HepG2 (cell line): ENCODE results near the gene THSD4. TPM values are rescaled to one million over a fixed set of nuclear protein-coding genes. Genes with fewer than 3 reads are reported as not detected.

Experiments
- CHD2 ChIP-seq: IDR thresholded peaks from 2 replicates; pipeline ENCODE4 v1.6.1; 2011; ENCODE audit warnings: low read depth, low read length, improper control_type of control experiment
- CSRNP1 ChIP-seq: sonication (generic); formaldehyde crosslinking; IDR thresholded peaks from 2 replicates; pipeline ENCODE4 v1.8.1; 2023; ENCODE audit warnings: mild to moderate bottlenecking, missing genetic modification reagents
- ELF3 ChIP-seq: IDR thresholded peaks from 2 replicates; pipeline ENCODE4 v1.6.1; 2016; ENCODE audit warnings: missing genetic modification reagents, missing compliant biosample characterization
- HNF1B ChIP-seq: sonication (generic); formaldehyde crosslinking; IDR thresholded peaks from 2 replicates; pipeline ENCODE4 v1.5.1; 2020; ENCODE audit warnings: mild to moderate bottlenecking, moderate library complexity, missing genetic modification reagents
- IRF2 ChIP-seq: IDR thresholded peaks from 2 replicates; pipeline ENCODE4 v1.6.1; 2018; ENCODE audit warnings: missing genetic modification reagents, missing compliant biosample characterization
- KLF11 ChIP-seq: IDR thresholded peaks from 2 replicates; pipeline ENCODE4 v1.6.1; 2016; ENCODE audit warnings: missing compliant biosample characterization
- LBX2 ChIP-seq: sonication (generic); formaldehyde crosslinking; IDR thresholded peaks from 2 replicates; pipeline ENCODE4 v1.5.0; 2020; ENCODE audit warnings: missing genetic modification reagents, mild to moderate bottlenecking, borderline replicate concordance
- MAFK ChIP-seq, 2 experiments: IDR thresholded peaks in 1 of 2; conservative IDR thresholded peaks in 1 of 2; 2 replicates each; pipeline ENCODE4 v1.6.1; 2011; ENCODE audit warnings: improper control_type of control experiment in 2 of 2, low read length in 2 of 2
- RFX3 ChIP-seq: IDR thresholded peaks from 2 replicates; pipeline ENCODE4 v1.6.1; 2016; ENCODE audit warnings: missing biosample characterization, missing genetic modification reagents
- TCF7L2 ChIP-seq: IDR thresholded peaks from 2 replicates; pipeline ENCODE4 v1.6.1; 2011; ENCODE audit warnings: mild to moderate bottlenecking, low read depth, low read length, moderate library complexity
- ZIK1 ChIP-seq: sonication (generic); formaldehyde crosslinking; IDR thresholded peaks from 2 replicates; pipeline ENCODE4 v1.5.0; 2020; ENCODE audit warnings: mild to moderate bottlenecking, low read depth, missing genetic modification reagents, borderline replicate concordance
- ZKSCAN1 ChIP-seq: fragments of 150-350 bp; IDR thresholded peaks from 2 replicates; pipeline ENCODE4 v1.6.1; 2014; ENCODE audit warnings: low read length
- ZNF430 ChIP-seq: sonication (generic); formaldehyde crosslinking; IDR thresholded peaks from 2 replicates; pipeline ENCODE4 v1.9.0; 2021; ENCODE audit warnings: mild to moderate bottlenecking, missing genetic modification reagents
- ZNF724P ChIP-seq: sonication (generic); formaldehyde crosslinking; IDR thresholded peaks from 2 replicates; pipeline ENCODE4 v1.8.0; 2022; ENCODE audit warnings: missing genetic modification reagents, borderline replicate concordance
- ZNF879 ChIP-seq: sonication (generic); formaldehyde crosslinking; IDR thresholded peaks from 2 replicates; pipeline ENCODE4 v1.8.1; 2023; ENCODE audit warnings: missing genetic modification reagents
- ZSCAN9 ChIP-seq: IDR thresholded peaks from 2 replicates; pipeline ENCODE4 v1.6.1; 2016; ENCODE audit warnings: borderline replicate concordance
- polyA plus RNA-seq, 8 experiments: library from polyadenylated mRNA; depleted of rRNA in 3 of 8; stranded (reverse) in 7 of 8; unstranded in 1 of 8; fragments of >200 nt; fragmentation: Illumina TruSeq in 4 of 8; extraction: Trizol in 4 of 8; gene quantifications; 2 replicates each; pipeline versions ENCODE4 v1.2.1 to v1.2.3, GENCODE V29; 2011 to 2016; ENCODE audit warnings: low read depth in 4 of 8, missing spikeins in 1 of 8, mixed read lengths in 1 of 8; ENCODE audit not compliant: insufficient read depth in 1 of 8
- total RNA-seq, 5 experiments: library from RNA; depleted of rRNA; stranded (reverse); fragments of >200 nt; fragmentation: Illumina TruSeq; extraction: Trizol; gene quantifications; 2 replicates each; pipeline ENCODE4 v1.2.3, GENCODE V29; 2016; ENCODE audit warnings: low read depth in 1 of 5
- TF ChIP-seq, protein P1 (sequence below): sonication (generic); formaldehyde crosslinking; IDR thresholded peaks from 2 replicates; pipeline ENCODE4 v1.5.1; 2020; ENCODE audit warnings: mild to moderate bottlenecking, missing genetic modification reagents, borderline replicate concordance
- TF ChIP-seq, protein P2 (sequence below): sonication (generic); formaldehyde crosslinking; IDR thresholded peaks from 2 replicates; pipeline ENCODE4 v1.4.0; 2020; ENCODE audit warnings: missing genetic modification reagents
- TF ChIP-seq, protein P3 (sequence below): sonication (generic); formaldehyde crosslinking; IDR thresholded peaks from 2 replicates; pipeline ENCODE4 v1.4.0; 2020; ENCODE audit warnings: mild to moderate bottlenecking, low read depth, missing genetic modification reagents

THSD4 gene
- total and polyA plus RNA-seq, 2 of the 13 experiments (the other 11 are each of a cell fraction or from before 2014, with no cell fraction given), result 0.07 to 0.21 TPM

- TF ChIP-seq, protein P1, sequence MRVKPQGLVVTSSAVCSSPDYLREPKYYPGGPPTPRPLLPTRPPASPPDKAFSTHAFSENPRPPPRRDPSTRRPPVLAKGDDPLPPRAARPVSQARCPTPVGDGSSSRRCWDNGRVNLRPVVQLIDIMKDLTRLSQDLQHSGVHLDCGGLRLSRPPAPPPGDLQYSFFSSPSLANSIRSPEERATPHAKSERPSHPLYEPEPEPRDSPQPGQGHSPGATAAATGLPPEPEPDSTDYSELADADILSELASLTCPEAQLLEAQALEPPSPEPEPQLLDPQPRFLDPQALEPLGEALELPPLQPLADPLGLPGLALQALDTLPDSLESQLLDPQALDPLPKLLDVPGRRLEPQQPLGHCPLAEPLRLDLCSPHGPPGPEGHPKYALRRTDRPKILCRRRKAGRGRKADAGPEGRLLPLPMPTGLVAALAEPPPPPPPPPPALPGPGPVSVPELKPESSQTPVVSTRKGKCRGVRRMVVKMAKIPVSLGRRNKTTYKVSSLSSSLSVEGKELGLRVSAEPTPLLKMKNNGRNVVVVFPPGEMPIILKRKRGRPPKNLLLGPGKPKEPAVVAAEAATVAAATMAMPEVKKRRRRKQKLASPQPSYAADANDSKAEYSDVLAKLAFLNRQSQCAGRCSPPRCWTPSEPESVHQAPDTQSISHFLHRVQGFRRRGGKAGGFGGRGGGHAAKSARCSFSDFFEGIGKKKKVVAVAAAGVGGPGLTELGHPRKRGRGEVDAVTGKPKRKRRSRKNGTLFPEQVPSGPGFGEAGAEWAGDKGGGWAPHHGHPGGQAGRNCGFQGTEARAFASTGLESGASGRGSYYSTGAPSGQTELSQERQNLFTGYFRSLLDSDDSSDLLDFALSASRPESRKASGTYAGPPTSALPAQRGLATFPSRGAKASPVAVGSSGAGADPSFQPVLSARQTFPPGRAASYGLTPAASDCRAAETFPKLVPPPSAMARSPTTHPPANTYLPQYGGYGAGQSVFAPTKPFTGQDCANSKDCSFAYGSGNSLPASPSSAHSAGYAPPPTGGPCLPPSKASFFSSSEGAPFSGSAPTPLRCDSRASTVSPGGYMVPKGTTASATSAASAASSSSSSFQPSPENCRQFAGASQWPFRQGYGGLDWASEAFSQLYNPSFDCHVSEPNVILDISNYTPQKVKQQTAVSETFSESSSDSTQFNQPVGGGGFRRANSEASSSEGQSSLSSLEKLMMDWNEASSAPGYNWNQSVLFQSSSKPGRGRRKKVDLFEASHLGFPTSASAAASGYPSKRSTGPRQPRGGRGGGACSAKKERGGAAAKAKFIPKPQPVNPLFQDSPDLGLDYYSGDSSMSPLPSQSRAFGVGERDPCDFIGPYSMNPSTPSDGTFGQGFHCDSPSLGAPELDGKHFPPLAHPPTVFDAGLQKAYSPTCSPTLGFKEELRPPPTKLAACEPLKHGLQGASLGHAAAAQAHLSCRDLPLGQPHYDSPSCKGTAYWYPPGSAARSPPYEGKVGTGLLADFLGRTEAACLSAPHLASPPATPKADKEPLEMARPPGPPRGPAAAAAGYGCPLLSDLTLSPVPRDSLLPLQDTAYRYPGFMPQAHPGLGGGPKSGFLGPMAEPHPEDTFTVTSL (CRISPR knock-in tag), result no peak
- TF ChIP-seq ZIK1 (CRISPR knock-in tag), result no peak
- TF ChIP-seq MAFK (conservative IDR thresholded peaks at IDR 0.05 in 1 of 2, IDR thresholded peaks at IDR 0.05 in 1 of 2; ENCODE audit: low read length in 2 of 2), result 0 out of 4 replicates have a peak, but pooled peaks of 1 of the 2 experiments have one; percentile 30
- 0 out of 2 replicates have a peak, but pooled peaks have one; percentile 22 for TF ChIP-seq ELF3 (CRISPR knock-in tag)
- TF ChIP-seq TCF7L2, result no peak
- TF ChIP-seq LBX2 (CRISPR knock-in tag), result no peak
- TF ChIP-seq, protein P2, sequence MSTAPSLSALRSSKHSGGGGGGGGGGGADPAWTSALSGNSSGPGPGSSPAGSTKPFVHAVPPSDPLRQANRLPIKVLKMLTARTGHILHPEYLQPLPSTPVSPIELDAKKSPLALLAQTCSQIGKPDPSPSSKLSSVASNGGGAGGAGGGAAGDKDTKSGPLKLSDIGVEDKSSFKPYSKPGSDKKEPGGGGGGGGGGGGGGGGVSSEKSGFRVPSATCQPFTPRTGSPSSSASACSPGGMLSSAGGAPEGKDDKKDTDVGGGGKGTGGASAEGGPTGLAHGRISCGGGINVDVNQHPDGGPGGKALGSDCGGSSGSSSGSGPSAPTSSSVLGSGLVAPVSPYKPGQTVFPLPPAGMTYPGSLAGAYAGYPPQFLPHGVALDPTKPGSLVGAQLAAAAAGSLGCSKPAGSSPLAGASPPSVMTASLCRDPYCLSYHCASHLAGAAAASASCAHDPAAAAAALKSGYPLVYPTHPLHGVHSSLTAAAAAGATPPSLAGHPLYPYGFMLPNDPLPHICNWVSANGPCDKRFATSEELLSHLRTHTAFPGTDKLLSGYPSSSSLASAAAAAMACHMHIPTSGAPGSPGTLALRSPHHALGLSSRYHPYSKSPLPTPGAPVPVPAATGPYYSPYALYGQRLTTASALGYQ, result no peak
- no peak for TF ChIP-seq IRF2 (CRISPR knock-in tag)
- TF ChIP-seq HNF1B (CRISPR knock-in tag), result no peak
- no peak for TF ChIP-seq ZNF879 (CRISPR knock-in tag)
- no peak for TF ChIP-seq CSRNP1
- TF ChIP-seq, protein P3, sequence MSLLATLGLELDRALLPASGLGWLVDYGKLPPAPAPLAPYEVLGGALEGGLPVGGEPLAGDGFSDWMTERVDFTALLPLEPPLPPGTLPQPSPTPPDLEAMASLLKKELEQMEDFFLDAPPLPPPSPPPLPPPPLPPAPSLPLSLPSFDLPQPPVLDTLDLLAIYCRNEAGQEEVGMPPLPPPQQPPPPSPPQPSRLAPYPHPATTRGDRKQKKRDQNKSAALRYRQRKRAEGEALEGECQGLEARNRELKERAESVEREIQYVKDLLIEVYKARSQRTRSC, result no peak
- no peak for TF ChIP-seq ZNF724P (CRISPR knock-in tag)
- TF ChIP-seq CHD2, result no peak
- TF ChIP-seq ZSCAN9 (CRISPR knock-in tag), result no peak
- TF ChIP-seq ZKSCAN1, result no peak
- TF ChIP-seq RFX3 (CRISPR knock-in tag), result no peak
- TF ChIP-seq ZNF430, result 0 out of 2 replicates have a peak, but pooled peaks have one; percentile 34
- no peak for TF ChIP-seq KLF11 (CRISPR knock-in tag)
Observed at GRCh38 chr15:71651750-71652186, 536.5 kb downstream of the THSD4 start (continued).
